Mucosa of stomach (tissue), 1 donor: Measurements from ENCODE around the gene RBM4.

Experiments
- H3K27me3 ChIP-seq: one replicate; pipeline ENCODE4 v1.7.0; 2013; ENCODE audit warnings: mild to moderate bottlenecking, low read length; ENCODE audit not compliant: control insufficient read depth, insufficient read depth
- H3K36me3 ChIP-seq: one replicate; pipeline ENCODE4 v1.7.0; 2013; ENCODE audit warnings: low read length; ENCODE audit not compliant: control insufficient read depth, insufficient read depth
- H3K4me1 ChIP-seq: one replicate; pipeline ENCODE4 v1.7.0; 2013; ENCODE audit warnings: mild to moderate bottlenecking, low read length; ENCODE audit not compliant: control insufficient read depth, insufficient read depth
- H3K4me3 ChIP-seq: one replicate; pipeline ENCODE4 v1.7.0; 2013; ENCODE audit warnings: low read length
- H3K9ac ChIP-seq: one replicate; pipeline ENCODE4 v1.7.0; 2013; ENCODE audit warnings: mild to moderate bottlenecking, low read length, moderate library complexity
- H3K9me3 ChIP-seq: one replicate; pipeline ENCODE4 v1.7.0; 2013; ENCODE audit warnings: mild to moderate bottlenecking, low read length, moderate library complexity; ENCODE audit not compliant: control insufficient read depth
- donor health status: Pancreatic carcinoma.

RBM4 gene

DNA sequence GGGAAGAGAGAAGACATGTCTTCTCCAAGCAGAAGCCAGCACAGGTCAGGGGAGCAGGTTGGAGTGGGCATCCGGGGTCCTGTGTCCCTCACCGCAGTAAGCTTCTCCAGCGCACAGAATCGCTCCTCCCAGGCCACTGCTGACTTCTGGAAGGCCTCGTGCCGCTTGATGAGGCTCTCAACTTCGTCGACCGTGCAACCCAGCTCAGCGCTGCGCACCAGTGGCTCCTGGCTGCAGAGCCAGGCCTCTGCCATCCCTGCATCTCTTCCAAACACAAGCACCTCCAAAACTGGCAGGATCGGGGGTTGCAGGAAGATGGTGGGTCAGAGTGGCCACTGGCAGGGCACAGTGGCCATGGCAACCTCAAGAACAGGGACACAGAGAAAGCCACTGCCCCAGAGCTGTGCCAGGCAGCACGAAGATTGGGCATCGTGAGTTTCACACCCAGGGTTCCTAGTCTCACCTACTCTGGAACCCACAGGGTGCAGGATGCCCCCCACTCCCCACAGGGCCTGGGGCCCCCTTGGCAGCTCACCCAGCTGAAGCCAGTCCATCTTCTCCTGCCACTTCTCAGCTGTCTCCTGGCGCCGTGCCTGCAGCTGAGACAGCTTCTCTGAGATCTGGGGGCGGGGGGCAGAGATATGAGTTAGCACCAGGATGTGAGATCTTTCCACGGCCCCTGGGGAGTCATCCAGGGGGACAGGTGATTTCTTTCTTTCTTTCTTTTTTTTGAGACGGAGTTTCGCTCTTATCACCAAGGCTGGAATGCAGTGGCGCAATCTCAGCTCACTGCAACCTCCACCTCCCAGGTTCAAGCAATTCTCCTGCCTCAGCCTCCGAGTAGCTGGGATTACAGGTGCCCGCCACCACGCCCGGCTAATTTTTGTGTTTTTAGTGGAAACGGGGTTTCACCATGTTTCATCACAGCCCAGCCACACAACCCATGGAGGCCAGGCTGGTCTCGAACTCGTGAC, 50.3 kb downstream of the RBM4 start:
- no peaks in the 10 kb centered on the region for H3K4me1 ChIP-seq
- no peak overlapping the region for H3K4me3 ChIP-seq
- H3K9me3 ChIP-seq = no peaks in the 10 kb centered on the region
- no peaks in the 10 kb centered on the region for H3K36me3 ChIP-seq
- no peak overlapping the region for H3K9ac ChIP-seq
- no peaks in the 10 kb centered on the region for H3K27me3 ChIP-seq

DNA sequence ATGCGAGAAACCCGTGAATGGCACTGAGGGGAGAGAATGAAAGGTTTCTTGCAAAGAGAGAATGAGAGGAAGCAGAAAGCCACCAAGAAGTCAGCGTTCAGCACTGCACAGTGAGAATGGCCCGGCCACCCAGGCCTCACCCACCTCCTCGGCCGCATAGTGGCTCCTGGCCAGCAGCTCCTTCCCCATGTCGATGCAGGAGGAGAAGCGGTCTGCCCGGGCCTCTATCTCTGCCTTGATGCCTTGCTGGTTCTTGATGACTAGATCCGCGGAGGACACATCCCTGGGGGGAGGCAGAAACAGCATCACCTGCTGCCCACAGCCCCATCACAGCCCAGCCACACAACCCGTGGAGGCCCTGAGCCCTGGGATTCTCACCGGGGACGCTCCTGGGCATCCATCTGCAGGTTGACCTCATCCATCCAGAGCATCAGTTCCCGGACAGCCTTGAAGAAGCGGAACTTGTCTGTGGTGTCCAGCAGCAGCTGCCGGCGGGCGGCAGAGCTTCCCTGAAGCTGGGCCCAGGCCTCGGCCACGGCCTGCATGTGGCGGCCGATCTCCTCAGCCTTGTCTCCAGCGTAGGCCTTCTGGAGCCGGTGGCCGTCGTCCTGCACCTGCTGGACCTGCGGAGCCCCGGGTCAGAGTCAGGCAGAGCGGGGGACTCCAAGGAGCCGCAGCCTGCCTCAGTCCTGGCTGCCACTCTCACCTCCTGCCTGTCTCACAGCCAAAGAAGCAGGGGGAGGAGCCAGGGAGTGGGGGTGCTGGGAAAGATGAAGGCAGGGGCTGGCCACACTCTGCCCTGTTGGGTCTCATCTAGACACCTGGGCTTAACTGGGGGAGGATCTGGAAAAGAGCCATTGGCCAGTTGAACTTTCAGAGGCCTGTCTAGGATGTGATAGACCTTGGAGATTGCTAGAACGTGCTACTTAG, 51.4 kb downstream of the RBM4 start:
- Histone ChIP-seq H3K4me1 (no peaks in the 10 kb centered on the region), H3K4me3 (no peak overlapping the region), H3K9me3 (no peaks in the 10 kb centered on the region), H3K36me3 (no peaks in the 10 kb centered on the region), H3K9ac (no peak overlapping the region), H3K27me3 (no peaks in the 10 kb centered on the region)

DNA sequence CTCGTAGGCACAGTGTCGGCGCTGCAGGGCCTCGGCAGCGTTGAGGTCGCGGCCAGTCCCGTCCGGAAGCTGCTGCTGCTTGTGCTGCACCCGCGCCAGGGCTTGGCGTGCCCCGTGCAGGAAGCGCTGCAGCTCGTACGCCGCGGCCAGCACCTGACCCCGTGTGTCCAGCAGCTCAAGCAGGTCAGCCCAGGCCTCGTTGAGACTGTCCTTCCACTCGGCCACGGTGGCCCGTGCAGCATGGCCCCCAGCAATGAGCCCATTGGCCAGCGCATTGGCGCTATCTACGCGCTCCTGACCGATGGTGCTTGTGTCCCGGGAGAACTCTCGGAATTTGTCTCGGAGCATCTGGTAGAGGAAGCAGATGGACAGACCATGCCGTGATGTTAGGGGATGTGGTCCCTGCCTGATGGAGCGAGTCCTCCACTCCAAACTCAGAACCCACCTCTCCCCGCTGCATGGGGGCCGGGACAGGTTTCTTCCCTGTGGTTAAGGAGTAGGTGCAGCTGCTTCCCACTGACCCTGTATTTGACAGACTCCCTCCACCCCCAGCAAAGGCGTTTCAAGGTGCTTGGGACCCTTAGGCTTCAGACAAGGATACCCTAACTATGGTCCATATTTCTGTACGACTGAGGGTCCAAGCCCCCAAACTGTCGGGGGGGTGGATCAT, 52.9 kb downstream of the RBM4 start:
- Histone ChIP-seq H3K36me3 (no peaks in the 10 kb centered on the region), H3K9me3 (no peaks in the 10 kb centered on the region), H3K4me3 (no peak overlapping the region), H3K4me1 (no peaks in the 10 kb centered on the region), H3K9ac (no peak overlapping the region), H3K27me3 (no peaks in the 10 kb centered on the region)

DNA sequence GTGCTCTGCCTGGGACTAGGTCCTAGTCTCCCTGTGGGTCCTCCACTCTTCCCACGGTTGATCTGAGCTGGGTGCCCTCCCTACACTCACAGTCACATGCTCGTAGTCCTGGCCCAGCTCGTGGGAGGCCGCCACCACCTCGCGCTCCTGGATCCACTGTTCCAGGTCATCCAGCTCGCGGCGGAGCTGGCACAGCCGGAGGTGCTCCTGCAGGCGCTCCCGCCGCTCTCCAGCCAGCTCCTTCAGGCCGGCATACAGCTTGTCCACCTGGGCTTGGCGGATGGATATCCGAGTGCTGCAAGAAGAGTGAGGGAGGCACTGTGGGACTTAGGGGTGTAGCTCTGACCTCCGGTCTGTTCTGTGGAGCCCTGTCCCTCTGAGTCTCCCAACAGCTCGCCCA, 53.9 kb downstream of the RBM4 start:
- H3K27me3 ChIP-seq = no peaks in the 10 kb centered on the region
- no peaks in the 10 kb centered on the region for H3K4me1 ChIP-seq
- H3K4me3 ChIP-seq = no peak overlapping the region
- H3K9ac ChIP-seq = no peak overlapping the region
- H3K9me3 ChIP-seq = no peaks in the 10 kb centered on the region
- no peaks in the 10 kb centered on the region for H3K36me3 ChIP-seq

DNA sequence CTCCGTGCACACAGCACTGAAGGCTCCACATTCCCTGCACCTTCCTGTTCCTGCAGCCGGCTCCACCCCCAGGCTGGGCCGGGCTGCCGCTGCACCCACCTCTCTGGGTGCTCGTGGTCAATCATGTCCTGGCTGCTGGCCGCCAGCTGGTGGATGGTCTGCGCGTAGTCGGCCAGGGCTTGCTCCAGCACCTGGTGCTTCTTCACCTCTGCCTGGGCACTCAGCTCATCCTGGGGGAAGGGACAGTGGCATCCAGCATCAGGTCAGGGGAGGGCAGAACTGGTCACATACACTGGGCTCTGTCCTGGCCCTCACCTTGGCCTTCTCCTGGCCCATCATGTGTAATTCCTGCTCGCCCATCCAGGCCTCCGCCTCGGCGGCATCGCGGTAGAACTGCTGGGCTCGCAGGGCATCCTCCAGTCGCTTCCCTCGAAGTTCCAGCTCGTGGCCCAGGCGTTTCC, 54.4 kb downstream of the RBM4 start:
- H3K36me3 ChIP-seq = no peaks in the 10 kb centered on the region
- no peak overlapping the region for H3K9ac ChIP-seq
- H3K9me3 ChIP-seq = no peaks in the 10 kb centered on the region
- no peaks in the 10 kb centered on the region for H3K4me1 ChIP-seq
- H3K4me3 ChIP-seq = no peak overlapping the region
- H3K27me3 ChIP-seq = no peaks in the 10 kb centered on the region

DNA sequence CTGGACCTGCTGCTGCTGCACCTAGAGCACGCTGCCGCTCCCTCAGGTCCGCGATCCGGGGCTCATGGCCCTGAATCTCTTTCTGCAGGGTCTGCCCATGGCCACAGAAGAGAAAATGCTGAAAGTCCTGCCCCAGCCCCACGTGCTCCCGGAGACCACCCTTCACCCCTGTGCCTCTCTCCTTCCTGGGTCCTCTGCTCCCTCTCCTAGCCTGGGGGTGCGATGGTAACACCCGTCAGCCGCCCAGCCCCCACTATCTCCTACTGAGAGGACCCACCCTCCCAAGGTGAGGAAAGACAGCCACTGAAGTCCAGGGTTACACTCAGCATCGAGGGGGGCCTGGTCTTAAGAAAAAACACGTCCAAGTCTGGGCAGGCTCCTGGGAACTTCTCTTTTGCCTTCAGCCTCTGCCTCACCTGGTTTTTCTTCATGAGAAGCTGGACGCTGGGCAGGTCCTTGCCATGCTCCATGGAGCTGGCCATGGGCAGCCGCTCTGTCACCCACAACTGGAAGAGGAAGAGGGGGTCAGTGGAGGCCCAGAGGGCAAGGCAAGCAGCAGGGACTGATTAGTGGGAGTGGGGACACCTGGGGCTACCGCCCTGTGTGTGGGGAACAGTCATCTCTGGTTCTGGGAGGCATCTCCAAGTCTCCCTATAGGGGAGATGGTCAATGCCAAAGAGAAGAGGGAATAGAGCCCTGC, 55.0 kb downstream of the RBM4 start:
- no peak overlapping the region for H3K4me3 ChIP-seq
- no peaks in the 10 kb centered on the region for H3K36me3 ChIP-seq
- no peak overlapping the region for H3K9ac ChIP-seq
- H3K4me1 ChIP-seq = no peaks in the 10 kb centered on the region
- H3K27me3 ChIP-seq = no peaks in the 10 kb centered on the region
- H3K9me3 ChIP-seq = no peaks in the 10 kb centered on the region

DNA sequence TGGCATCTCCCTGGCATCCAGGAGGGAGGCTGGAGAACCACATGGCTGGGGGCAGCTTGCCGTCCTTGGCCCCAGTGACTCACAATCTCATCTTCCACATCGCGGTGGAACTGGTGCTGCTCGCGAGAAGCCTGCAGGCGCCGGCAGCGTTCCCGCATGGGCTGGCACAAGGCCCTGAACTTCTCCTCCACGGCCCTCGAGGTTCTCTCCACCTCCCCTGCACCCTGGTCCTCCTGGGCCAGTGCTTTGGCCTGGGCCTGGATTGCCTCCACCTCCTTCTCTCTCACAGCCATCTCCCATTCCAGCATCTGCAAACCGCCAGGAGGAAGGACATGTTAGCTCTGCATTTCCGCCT, 55.5 kb downstream of the RBM4 start:
- H3K9ac ChIP-seq = no peak overlapping the region

DNA sequence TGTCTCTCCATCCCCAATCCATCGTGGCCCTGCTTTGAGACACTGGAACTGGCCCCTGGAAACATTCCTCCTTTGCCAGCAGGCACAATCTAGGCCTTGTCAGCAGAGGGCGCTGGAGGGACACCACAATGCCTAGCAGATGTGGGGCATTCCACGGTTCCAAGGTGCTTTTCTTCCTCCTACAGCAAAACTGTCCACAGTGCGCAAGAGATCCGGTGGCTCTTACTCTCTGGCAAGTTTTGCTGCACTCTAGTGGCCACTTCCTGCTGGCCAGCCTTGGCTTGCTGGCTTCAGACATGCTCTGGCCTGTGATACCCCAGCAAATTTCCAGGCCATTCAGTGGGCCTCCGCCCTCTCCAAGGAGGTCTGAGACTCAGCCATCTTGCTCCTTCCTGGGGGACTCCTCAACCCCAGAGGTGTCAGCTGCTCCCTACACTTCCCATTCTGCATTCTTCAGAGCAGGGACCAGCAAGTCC, 56.3 kb downstream of the RBM4 start:
- no peaks in the 10 kb centered on the region for H3K27me3 ChIP-seq
- H3K9ac ChIP-seq = no peak overlapping the region
- H3K9me3 ChIP-seq = no peaks in the 10 kb centered on the region
- H3K36me3 ChIP-seq = no peaks in the 10 kb centered on the region
- no peaks in the 10 kb centered on the region for H3K4me1 ChIP-seq
- H3K4me3 ChIP-seq = no peak overlapping the region

More for the DNA sequence above, 55.5 kb downstream of the RBM4 start:
- no peak overlapping the region for H3K4me3 ChIP-seq
- no peaks in the 10 kb centered on the region for H3K4me1 ChIP-seq
- H3K9me3 ChIP-seq = no peaks in the 10 kb centered on the region
- H3K27me3 ChIP-seq = no peaks in the 10 kb centered on the region
- H3K36me3 ChIP-seq = no peaks in the 10 kb centered on the region
